Ascending aorta (tissue), 2 donors: Measurements from ENCODE around the gene CCSER1. TPM values are rescaled to one million over a fixed set of nuclear protein-coding genes. Genes with fewer than 3 reads are reported as not detected.

Experiments
- DNase-seq, 2 donors: peaks; one replicate each; pipeline ENCODE4 v3.0.0-alpha.2; 2019; ENCODE audit warnings: low spot score in 2 of 2
- H3K27ac ChIP-seq, 2 donors: fragments of 200-600 bp; sonication (generic); one replicate each; pipeline ENCODE4 v1.5.1; 2016 to 2017; ENCODE audit warnings: mild to moderate bottlenecking in 1 of 2
- H3K27me3 ChIP-seq: fragments of 200-600 bp; sonication (generic); one replicate; pipeline ENCODE4 v1.5.1; 2017
- H3K36me3 ChIP-seq, 2 donors: fragments of 200-600 bp; sonication (generic); one replicate each; pipeline ENCODE4 v1.5.1; 2016
- H3K4me1 ChIP-seq, 2 donors: fragments of 200-600 bp; sonication (generic); one replicate each; pipeline ENCODE4 v1.5.1; 2016 to 2017; ENCODE audit warnings: mild to moderate bottlenecking in 1 of 2
- H3K4me3 ChIP-seq, 2 donors: fragments of 200-600 bp; sonication (generic); one replicate each; pipeline ENCODE4 v1.5.1; 2016 to 2017; ENCODE audit warnings: mild to moderate bottlenecking in 1 of 2
- H3K9me3 ChIP-seq, 2 donors: fragments of 200-600 bp; sonication (generic); one replicate each; pipeline ENCODE4 v1.5.1; 2016
- intact Hi-C: fragments of 100-400 bp; cut with DNase I; formaldehyde crosslinking; loops from one replicate; pipeline ENCODE4 v1.15.1; 2023
- total RNA-seq: library from RNA; depleted of rRNA; stranded (reverse); fragments of >200 nt; gene quantifications from one replicate; pipeline ENCODE4 v1.1.0, GENCODE V29; 2016
- TF ChIP-seq, protein P1 (sequence below), 3 experiments: fragments of 200-600 bp in 2 of 3; fragments of 450-650 bp in 1 of 3; sonication (generic) in 2 of 3; IDR thresholded peaks; one replicate each; pipeline ENCODE4 v1.5.1; 2016 to 2019; ENCODE audit warnings: antibody characterized with exemption in 3 of 3, mild to moderate bottlenecking in 1 of 3, moderate library complexity in 1 of 3

CCSER1 gene
- total RNA-seq, 1 donor from 2014 or later = 8.9 TPM

GRCh38 chr4:90572996-90573395 is 445.8 kb downstream of the CCSER1 start:
- H3K36me3 ChIP-seq = no peaks in the 10 kb centered on the region
- intact Hi-C loops = no loop called here
- H3K9me3 ChIP-seq = no peaks in the 10 kb centered on the region
- no peak overlapping the region for H3K4me3 ChIP-seq
- TF ChIP-seq, protein P1, sequence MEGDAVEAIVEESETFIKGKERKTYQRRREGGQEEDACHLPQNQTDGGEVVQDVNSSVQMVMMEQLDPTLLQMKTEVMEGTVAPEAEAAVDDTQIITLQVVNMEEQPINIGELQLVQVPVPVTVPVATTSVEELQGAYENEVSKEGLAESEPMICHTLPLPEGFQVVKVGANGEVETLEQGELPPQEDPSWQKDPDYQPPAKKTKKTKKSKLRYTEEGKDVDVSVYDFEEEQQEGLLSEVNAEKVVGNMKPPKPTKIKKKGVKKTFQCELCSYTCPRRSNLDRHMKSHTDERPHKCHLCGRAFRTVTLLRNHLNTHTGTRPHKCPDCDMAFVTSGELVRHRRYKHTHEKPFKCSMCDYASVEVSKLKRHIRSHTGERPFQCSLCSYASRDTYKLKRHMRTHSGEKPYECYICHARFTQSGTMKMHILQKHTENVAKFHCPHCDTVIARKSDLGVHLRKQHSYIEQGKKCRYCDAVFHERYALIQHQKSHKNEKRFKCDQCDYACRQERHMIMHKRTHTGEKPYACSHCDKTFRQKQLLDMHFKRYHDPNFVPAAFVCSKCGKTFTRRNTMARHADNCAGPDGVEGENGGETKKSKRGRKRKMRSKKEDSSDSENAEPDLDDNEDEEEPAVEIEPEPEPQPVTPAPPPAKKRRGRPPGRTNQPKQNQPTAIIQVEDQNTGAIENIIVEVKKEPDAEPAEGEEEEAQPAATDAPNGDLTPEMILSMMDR (IDR thresholded peaks at IDR 0.05) = no peak
- H3K4me1 ChIP-seq = no peaks in the 10 kb centered on the region
- H3K27ac ChIP-seq = no peak overlapping the region
- no peak for DNase-seq
- no peaks in the 10 kb centered on the region for H3K27me3 ChIP-seq

DNA sequence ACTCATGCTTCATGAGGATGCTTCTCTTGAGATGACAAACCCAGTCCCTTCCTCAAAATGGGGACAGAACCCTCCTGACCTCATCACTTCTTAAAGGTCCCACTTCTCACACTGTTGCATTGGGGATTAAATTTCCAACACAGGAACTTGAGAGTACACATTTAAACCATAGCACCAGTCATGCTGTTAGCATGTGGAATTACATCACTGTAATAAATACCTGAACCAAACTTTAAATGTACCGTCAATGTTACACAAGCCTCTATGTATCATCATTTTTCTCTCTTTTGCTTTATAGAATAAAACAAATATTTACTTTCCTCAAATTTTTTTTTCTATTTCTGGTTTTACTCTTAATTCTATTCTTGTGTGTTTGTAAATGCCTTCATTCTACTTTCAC is 448.2 kb downstream of the CCSER1 start:
- Histone ChIP-seq H3K4me3 (no peak overlapping the region), H3K9me3 (no peaks in the 10 kb centered on the region), H3K36me3 (no peaks in the 10 kb centered on the region), H3K27me3 (no peaks in the 10 kb centered on the region), H3K4me1 (no peaks in the 10 kb centered on the region), H3K27ac (no peak overlapping the region)
- DNase-seq = no peak
- TF ChIP-seq, protein P1 (IDR thresholded peaks at IDR 0.05) = no peak
- intact Hi-C loops = no loop called here

DNA sequence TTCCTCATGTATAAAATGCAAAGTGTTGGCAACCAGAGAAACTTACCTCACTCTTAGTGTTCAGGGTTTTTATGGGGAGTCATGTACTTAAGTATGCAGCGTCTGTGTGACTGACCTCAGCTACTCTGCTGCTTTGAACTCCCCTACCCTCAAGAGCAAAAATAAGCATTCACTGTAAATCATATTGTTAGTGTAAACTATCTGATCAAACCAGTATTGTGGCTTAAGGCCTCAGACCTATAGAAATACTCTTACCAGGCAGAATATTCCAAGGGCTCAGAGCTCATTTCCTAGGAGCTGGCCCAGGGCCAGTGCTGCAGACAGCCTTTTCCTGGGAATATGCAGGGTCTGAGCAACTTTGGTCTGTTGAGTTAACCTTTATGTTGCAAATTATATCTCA is 453.1 kb downstream of the CCSER1 start:
- Histone ChIP-seq H3K36me3 (no peaks in the 10 kb centered on the region), H3K4me1 (no peaks in the 10 kb centered on the region), H3K4me3 (no peak overlapping the region), H3K27me3 (no peaks in the 10 kb centered on the region), H3K27ac (no peak overlapping the region), H3K9me3 (no peaks in the 10 kb centered on the region)
- DNase-seq = no peak
- intact Hi-C loops = no loop called here
- TF ChIP-seq, protein P1 (IDR thresholded peaks at IDR 0.05) = no peak

GRCh38 chr4:90582087-90582486 is 454.9 kb downstream of the CCSER1 start:
- Histone ChIP-seq H3K27me3 (no peaks in the 10 kb centered on the region), H3K4me3 (no peak overlapping the region), H3K27ac (no peak overlapping the region), H3K4me1 (no peaks in the 10 kb centered on the region), H3K36me3 (no peaks in the 10 kb centered on the region), H3K9me3 (no peaks in the 10 kb centered on the region)
- TF ChIP-seq, protein P1 (IDR thresholded peaks at IDR 0.05) = no peak
- DNase-seq = no peak
- intact Hi-C loops = no loop called here

DNA sequence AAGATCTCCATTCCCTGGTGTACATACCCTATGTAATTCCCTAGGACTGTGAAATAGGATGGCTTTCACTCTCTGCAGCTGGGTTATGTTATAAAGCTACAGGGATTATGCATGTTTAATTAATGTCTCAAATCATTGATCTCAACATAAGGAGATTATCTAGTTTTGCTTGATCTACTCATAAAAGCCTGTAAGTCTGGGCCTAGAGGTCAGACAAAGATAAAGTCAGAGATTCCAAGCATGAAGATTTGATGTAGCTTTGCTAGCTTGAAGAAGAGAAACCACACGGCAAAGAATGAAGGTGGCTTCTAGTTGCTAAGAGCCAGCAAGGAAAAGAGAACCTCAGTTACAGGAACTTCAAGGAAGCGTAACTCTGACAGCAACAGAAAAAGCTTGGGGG is 456.9 kb downstream of the CCSER1 start:
- no peak overlapping the region for H3K4me3 ChIP-seq
- no peaks in the 10 kb centered on the region for H3K27me3 ChIP-seq
- H3K27ac ChIP-seq = no peak overlapping the region
- intact Hi-C loops = no loop called here
- TF ChIP-seq, protein P1 (IDR thresholded peaks at IDR 0.05) = no peak
- no peak for DNase-seq
- H3K4me1 ChIP-seq = no peaks in the 10 kb centered on the region
- no peaks in the 10 kb centered on the region for H3K36me3 ChIP-seq
- H3K9me3 ChIP-seq = no peaks in the 10 kb centered on the region

DNA sequence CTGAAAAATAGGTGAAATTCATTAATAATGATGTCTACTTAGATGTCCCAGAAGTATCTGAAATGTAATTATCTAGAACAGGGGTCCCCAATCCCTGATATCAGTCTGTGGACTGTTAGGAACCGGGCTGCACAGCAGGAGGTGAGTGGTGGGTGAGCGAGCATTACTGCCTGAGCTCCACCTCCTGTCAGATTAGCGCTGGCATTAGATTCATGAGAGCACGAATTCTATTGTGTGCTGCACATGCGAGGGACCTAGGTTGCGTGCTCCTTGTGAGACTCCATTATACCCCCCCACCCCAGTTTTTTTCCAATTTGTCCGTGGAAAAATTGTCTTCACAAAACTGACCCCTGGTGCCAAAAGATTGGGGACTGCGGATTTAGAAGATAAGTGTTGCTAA is 458.8 kb downstream of the CCSER1 start:
- Histone ChIP-seq H3K27ac (no peak overlapping the region), H3K9me3 (no peaks in the 10 kb centered on the region), H3K27me3 (no peaks in the 10 kb centered on the region), H3K4me3 (no peak overlapping the region), H3K4me1 (no peaks in the 10 kb centered on the region), H3K36me3 (no peaks in the 10 kb centered on the region)
- TF ChIP-seq, protein P1 (IDR thresholded peaks at IDR 0.05) = no peak
- DNase-seq = no peak
- intact Hi-C loops = no loop called here
